Fibroblast of skin of back (primary cell): ENCODE data around the gene DRD4.

Experiments used
- DNase-seq: peaks from one replicate; pipeline ENCODE4 v3.0.0-alpha.2; 2013

DRD4 gene

GRCh38 chr11:610146-610801 is 26.8 kb upstream of the DRD4 start:
- no peak for DNase-seq

- DNase-seq, result no peak
Observed at GRCh38 chr11:611001-611996, 25.8 kb upstream of the DRD4 start.

- no peak for DNase-seq
Observed at GRCh38 chr11:612201-612960, 24.7 kb upstream of the DRD4 start.

GRCh38 chr11:612961-613300 is 24.1 kb upstream of the DRD4 start:
- no peak for DNase-seq

GRCh38 chr11:613369-613968 is 23.6 kb upstream of the DRD4 start:
- peak; percentile 30 for DNase-seq

DNA sequence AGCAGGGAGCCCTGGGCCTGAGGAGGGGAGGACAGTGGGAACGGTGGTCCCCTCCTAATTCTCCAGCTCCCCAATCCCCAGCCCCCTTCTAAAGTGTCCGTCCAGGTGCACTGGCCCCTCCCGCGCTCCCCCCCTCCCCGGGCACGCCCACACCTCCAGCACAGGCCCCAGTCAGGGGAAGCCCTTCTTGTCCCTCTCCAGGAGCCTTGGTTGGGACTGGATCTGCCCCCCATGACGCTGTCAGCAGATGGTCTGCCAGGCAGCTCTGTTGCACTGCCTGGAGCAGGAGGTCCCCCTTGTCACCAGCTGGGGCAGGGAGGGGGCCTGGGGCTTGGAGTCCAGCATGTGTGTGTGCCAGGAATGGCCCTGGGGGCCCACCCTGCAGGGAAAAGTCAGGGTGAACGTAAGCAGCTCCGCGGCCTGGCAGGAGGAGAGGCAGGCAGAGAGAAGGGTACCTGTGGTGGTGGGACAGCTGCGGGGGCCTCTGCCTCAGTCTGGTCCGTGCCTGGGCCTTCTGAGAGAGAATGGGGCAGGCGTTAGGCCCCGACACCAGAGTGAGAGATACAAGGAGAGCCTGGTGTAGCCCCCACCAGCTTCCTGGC is 22.9 kb upstream of the DRD4 start:
- no peak for DNase-seq

GRCh38 chr11:614623-615503 is 22.2 kb upstream of the DRD4 start:
- no peak for DNase-seq

DNA sequence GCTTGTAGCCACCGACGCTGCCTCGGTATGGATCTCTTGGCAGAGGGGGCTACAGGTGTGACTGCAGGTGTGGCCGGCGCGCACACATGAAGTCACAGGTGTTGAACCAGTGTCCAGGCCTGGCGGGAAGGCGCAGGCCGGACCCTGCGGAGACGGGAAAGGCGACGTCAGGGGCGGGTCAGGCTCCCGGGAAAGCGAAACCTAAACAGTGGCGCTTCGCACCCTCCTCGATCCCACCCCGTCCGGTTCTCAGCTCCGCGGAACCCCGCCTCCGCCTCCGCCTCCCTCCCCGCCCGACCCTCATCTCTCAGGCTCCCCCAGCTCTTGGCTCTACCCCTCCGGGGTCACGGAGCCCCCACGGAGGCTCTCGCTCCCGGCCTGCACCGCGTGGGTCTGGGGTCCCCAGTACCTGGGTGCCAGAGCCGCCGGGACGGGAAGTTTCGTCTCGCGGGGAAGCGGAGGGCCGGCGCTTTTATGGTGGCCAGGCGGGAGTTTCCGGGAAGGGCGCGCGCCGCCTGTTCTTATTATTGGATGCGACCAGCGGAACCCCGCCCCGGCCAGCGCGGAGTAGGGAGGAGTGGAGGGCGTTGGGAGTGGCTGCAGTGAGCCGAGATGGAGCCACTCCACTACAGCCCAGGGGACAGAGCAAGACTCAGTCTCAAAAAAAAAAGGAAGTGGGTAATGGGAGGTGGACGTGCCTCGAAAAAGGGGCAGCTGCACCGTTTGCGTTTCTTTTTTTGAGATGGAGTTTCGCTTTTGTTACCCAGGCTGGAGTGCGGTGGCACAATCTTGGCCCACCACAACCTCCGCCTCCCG is 21.4 kb upstream of the DRD4 start, which contains the start of gene IRF7:
TSS of gene IRF7 (minus strand) at position 447 of the 816 bp plus-strand sequence. CDS start 586 bp downstream, outside the sequence.
- DNase-seq, result peak; percentile 92

- no peak for DNase-seq
Observed at GRCh38 chr11:616320-617198, 20.5 kb upstream of the DRD4 start.

- no peak for DNase-seq
Observed at GRCh38 chr11:617199-617911, 19.7 kb upstream of the DRD4 start.

GRCh38 chr11:617912-618682 is 19.0 kb upstream of the DRD4 start:
- DNase-seq, result no peak

GRCh38 chr11:618856-619627 is 18.0 kb upstream of the DRD4 start:
- DNase-seq, result no peak

- no peak for DNase-seq
Observed at GRCh38 chr11:619628-620050, 17.4 kb upstream of the DRD4 start.

DNA sequence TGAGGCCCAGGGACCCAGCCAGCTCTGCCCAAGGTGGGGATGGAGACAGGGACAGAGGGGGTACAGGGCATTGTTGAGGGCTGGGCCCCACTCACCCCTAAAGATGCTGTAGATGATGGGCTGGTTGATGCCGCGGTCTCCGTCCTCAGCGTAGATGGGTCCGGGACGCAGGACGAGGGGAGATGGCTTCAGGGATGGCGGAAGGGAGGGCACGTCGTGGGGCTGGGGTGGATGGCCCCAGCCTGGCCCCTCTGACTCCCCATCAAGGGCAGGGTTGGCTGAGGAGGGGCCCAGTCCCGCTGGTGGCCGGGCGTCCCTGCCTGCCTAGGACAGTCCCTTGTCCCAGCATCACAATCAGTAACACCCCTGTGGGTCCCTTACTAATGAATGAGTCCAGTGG is 16.9 kb upstream of the DRD4 start:
- no peak for DNase-seq

DNA sequence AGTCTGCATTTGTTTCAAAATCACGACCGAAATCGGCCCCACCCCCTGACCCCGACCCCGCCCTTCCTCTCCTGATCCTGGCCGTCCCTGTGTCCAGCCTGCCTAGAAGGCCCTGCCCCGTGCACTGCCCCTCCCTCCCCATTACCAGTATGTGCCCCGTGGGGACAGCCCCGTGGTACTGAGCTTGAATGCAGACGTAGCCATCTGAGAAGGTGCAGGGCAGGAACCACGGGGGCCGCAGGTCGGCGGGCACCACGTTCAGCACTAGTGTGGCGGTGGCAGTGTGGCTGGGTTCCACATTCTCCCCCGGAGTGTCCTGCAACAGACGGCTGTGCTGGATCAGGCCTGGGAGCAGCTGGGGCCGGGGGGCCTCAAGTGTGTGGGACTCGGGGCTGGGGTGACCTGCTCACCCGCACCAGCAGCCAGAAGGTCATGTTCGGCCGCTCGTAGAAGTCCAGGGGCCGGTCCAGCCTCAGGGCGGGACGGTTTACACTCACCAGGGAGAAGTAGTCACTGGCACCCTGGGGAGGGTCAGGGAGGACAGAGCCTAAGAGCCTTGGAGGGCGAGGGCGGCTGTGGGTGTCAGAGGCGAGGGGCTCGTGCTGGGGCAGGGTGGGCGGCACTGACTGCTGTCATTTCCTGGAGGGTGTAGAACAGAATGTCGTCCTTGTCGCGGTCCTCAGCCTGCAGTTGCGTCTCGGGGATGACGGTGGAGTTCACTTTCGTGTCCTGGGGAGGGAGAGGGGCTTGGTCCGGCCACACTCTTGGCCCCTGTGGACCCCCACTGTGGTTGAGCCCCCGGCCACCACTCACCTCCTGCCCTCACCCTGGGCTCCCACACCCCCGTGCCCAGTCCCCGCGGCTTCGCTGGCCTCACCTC is 15.9 kb upstream of the DRD4 start:
- DNase-seq, result no peak

DNA sequence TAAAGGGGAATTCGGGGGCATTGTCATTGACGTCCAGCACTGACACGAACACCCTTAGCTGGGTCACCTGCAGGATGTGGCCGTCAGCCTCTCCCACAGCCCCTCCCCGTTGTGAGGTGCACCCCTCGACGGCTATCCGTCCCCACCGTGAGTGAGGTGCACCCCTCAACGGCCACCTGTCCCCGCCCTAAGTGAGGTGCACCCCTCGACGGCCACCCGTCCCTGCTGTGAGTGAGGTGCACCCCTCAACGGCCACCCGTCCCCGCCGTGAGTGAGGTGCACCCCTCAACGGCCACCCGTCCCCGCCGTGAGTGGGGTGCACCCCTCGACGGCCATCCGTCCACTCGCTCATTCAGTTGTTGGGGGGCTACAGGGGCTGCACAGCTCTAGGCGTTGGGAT is 15.2 kb upstream of the DRD4 start:
- DNase-seq, result no peak
